Peyer's patch (tissue), 4 donors: ENCODE data around the gene LILRA1. TPM values are rescaled to one million over a fixed set of nuclear protein-coding genes. Genes with fewer than 3 reads are reported as not detected.
"Not testable (repeated sequence)": the region's sequence is repeated elsewhere in the genome, so short reads cannot be mapped to it uniquely, and the experiment has no call there.

ENCODE experiments used
- DNase-seq, 3 donors: peaks; one replicate each; pipeline ENCODE4 v3.0.0-alpha.2; 2017 to 2019
- H3K27ac ChIP-seq, 4 donors: fragments of 200-600 bp; sonication (generic); one replicate each; pipeline ENCODE4 v1.5.1; 2016 to 2019
- H3K27me3 ChIP-seq, 2 donors: fragments of 200-600 bp; sonication (generic); one replicate each; pipeline ENCODE4 v1.5.1; 2019
- H3K36me3 ChIP-seq, 3 donors: fragments of 200-600 bp; sonication (generic); one replicate each; pipeline ENCODE4 v1.5.1; 2016 to 2019
- H3K4me1 ChIP-seq, 4 donors: fragments of 200-600 bp; sonication (generic); one replicate each; pipeline ENCODE4 v1.5.1; 2016 to 2019
- H3K4me3 ChIP-seq, 4 donors: fragments of 200-600 bp; sonication (generic); 1 replicate in 3 of 4; 2 replicates in 1 of 4; pipeline ENCODE4 v1.5.1; 2016 to 2019; ENCODE audit warnings: mild to moderate bottlenecking in 1 of 4
- H3K9me3 ChIP-seq, 4 donors: fragments of 200-600 bp; sonication (generic); one replicate each; pipeline ENCODE4 v1.5.1; 2016 to 2019; ENCODE audit warnings: mild to moderate bottlenecking in 1 of 4
- POLR2A ChIP-seq, 2 donors: fragments of 450-650 bp; IDR thresholded peaks; one replicate each; pipeline ENCODE4 v1.5.1; 2017; ENCODE audit warnings: antibody characterized with exemption in 2 of 2, mild to moderate bottlenecking in 2 of 2, moderate library complexity in 2 of 2
- total RNA-seq, 4 donors: library from RNA; depleted of rRNA; stranded (reverse); fragments of >200 nt; gene quantifications; one replicate each; pipeline ENCODE4 v1.1.0, GENCODE V29; 2016
- TF ChIP-seq, protein P1 (sequence below), 6 experiments: fragments of 450-650 bp in 4 of 6; fragments of 200-600 bp in 2 of 6; sonication (generic) in 1 of 6; IDR thresholded peaks; one replicate each; pipeline ENCODE4 v1.5.1; 2017 to 2019; ENCODE audit warnings: antibody characterized with exemption in 6 of 6, mild to moderate bottlenecking in 3 of 6, moderate library complexity in 1 of 6

LILRA1 gene
- total RNA-seq, 4 donors from 2014 or later, result not detected

DNA sequence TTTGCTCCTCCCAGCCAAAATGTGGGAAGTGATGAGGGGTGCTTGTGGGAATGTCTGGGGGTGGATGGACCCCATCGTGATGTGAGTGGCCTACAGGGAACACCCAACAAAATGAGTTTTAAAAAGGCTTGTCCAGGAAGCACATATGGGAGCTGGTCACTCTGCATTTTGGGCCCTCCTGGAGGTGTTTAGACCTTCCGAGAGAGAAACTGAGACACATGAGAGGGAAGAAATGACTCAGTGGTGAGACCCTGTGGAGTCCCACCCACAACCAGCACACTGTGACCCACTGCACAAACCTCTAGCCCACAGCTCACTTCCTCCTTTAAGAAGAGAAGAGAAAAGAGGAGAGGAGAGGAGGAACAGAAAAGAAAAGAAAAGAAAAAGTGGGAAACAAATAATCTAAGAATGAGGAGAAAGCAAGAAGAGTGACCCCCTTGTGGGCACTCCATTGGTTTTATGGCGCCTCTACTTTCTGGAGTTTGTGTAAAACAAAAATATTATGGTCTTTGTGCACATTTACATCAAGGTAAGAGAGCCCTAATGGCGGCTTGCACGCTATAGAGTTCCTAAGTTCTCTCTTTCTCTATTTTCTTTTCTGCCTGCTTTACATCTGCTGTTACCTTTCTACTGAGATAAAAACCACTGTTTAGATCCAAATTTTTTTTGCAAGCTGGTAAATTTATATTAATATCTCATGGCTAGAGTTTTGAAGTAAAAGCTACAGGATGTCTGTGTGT is 23.6 kb downstream of the LILRA1 start:
- peaks cover 0 to 5% (median 0%) of the 10 kb centered on the region in 4 donors for H3K4me1 ChIP-seq
- no peaks in the 10 kb centered on the region for H3K27me3 ChIP-seq
- DNase-seq, result peak in 2 of 3 donors; percentile 40 to 61
- TF ChIP-seq, protein P1, sequence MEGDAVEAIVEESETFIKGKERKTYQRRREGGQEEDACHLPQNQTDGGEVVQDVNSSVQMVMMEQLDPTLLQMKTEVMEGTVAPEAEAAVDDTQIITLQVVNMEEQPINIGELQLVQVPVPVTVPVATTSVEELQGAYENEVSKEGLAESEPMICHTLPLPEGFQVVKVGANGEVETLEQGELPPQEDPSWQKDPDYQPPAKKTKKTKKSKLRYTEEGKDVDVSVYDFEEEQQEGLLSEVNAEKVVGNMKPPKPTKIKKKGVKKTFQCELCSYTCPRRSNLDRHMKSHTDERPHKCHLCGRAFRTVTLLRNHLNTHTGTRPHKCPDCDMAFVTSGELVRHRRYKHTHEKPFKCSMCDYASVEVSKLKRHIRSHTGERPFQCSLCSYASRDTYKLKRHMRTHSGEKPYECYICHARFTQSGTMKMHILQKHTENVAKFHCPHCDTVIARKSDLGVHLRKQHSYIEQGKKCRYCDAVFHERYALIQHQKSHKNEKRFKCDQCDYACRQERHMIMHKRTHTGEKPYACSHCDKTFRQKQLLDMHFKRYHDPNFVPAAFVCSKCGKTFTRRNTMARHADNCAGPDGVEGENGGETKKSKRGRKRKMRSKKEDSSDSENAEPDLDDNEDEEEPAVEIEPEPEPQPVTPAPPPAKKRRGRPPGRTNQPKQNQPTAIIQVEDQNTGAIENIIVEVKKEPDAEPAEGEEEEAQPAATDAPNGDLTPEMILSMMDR (IDR thresholded peaks at IDR 0.05), result no peak
- TF ChIP-seq POLR2A (IDR thresholded peaks at IDR 0.05), result no peak
- peak overlapping the region in 3 of 4 donors; percentile 7 to 20 (median 17) for H3K4me3 ChIP-seq
- H3K36me3 ChIP-seq, result no peaks in the 10 kb centered on the region
- no peaks in the 10 kb centered on the region for H3K9me3 ChIP-seq
- H3K27ac ChIP-seq, result peak overlapping the region in 2 of 4 donors; percentile 55 to 61

DNA sequence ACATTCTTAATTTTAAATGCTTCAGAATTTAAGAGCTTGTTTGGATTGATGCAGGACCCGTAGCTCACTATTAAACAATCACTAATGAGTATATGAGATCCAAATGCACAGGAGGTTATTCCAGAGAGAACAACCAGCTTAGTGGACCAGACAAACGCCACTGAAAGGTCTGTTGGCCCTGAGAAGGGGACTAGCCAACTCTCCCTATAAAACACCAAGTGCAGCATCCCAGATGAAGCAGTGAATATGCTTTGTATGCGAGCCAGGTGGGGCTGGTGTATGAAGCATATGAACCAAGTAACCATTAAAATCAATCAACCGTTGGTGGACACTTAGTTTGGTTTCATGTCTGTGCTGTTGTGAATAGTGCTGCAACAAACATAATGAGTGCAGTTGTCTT is 27.0 kb downstream of the LILRA1 start:
- no peak for DNase-seq
- Histone ChIP-seq H3K36me3 (no peaks in the 10 kb centered on the region), H3K27me3 (no peaks in the 10 kb centered on the region), H3K27ac (peak overlapping the region in 1 of 4 donors; percentile 5), H3K4me3 (no peak overlapping the region), H3K4me1 (peaks cover 0 to 5% (median 0%) of the 10 kb centered on the region in 4 donors), H3K9me3 (no peaks in the 10 kb centered on the region)
- TF ChIP-seq, protein P1 (IDR thresholded peaks at IDR 0.05), result no peak
- no peak for TF ChIP-seq POLR2A (IDR thresholded peaks at IDR 0.05)

DNA sequence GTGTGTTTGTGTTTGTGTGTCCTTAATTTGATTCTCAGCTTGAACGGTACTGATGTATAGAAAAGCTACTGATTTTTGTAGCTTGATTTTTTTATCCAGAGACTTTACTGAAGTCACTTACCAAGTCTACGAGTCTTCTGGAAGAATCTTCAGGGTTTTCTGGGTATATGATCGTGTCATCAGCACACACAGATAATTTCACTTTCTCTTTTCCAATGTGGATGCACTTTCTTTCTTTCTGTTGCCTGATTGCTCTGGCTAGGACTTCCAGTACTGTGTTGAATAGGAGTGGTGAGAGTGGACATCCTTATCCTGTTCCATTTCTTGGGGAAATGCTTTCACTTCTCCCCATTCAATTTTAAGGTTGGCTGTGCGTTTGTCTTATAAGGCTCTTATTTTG is 29.0 kb downstream of the LILRA1 start:
- H3K9me3 ChIP-seq, result no peaks in the 10 kb centered on the region
- no peak for DNase-seq
- H3K27ac ChIP-seq, result peak overlapping the region in 2 of 4 donors; percentile 8 to 54
- no peaks in the 10 kb centered on the region for H3K36me3 ChIP-seq
- no peak overlapping the region for H3K4me3 ChIP-seq
- no peaks in the 10 kb centered on the region for H3K27me3 ChIP-seq
- peaks cover 0 to 5% (median 0%) of the 10 kb centered on the region in 4 donors for H3K4me1 ChIP-seq
- no peak for TF ChIP-seq POLR2A (IDR thresholded peaks at IDR 0.05)
- TF ChIP-seq, protein P1 (IDR thresholded peaks at IDR 0.05), result no peak

DNA sequence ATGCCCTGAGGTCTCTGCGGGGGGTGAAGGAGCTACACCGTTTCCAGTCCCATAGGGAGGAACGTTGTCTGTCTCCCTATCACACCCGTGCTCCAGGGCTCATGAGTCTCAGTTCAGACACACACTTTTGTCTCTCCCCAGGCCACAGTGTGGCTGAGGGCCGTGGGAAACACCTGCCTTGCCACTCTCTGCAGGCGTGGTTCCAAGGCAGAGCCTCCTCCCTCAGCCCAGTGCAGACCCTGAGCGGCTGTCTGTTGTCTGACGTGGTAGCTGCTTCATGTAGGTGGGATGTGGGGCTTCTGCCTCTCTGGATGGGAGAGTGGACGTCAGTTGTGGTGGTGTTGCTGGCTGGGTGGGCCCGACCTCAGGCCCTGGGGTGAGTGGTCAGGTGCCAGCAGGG is 30.8 kb downstream of the LILRA1 start:
- not testable (repeated sequence) for H3K36me3 ChIP-seq, DNase-seq
- peak overlapping the region in 2 of 4 donors; percentile 72 to 76 for H3K27ac ChIP-seq

DNA sequence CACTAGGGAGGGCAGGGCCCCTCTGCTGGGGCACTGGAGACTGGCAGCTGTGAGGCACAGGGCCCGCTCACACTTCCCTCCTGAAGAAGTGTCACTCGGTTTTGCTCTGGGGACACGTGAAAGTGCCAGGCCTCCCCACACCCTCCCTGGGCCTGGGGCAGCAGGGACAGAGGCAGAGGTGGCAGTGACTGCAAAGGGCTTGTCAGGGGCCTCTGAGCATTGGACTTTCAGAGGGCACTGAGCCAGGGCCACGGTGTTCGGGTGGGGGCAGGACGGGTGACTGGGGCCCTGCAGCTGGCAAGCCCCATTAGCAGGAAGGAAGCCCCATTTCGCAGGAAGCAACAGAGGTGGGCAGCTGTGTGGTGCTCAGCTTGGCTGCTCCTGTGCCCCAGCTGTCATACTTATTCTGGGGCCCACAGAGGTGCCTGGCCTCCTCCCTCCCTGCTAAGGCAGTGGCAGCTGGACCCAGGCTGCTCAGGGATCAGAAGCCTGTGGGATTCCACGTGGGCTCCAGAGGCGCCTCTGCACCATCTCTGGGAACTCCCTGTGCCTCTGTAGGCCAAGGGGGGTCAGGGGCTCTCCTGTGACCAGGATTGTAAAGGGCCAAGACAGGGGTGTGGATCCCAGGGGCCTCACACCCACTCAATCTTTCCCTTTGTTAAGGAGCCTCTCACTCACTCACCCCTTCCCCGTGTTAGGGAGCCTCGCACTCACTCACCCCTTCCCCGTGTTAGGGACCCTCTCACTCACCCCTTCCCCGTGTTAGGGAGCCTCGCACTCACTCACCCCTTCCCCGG is 31.7 kb downstream of the LILRA1 start:
- peak in 1 of 3 donors; percentile 66 for DNase-seq
- H3K27me3 ChIP-seq, H3K4me3 ChIP-seq, H3K36me3 ChIP-seq, H3K4me1 ChIP-seq, H3K9me3 ChIP-seq: not testable (repeated sequence)
- H3K27ac ChIP-seq, result peak overlapping the region in 2 of 4 donors; percentile 72 to 76

More for the DNA sequence above, 30.8 kb downstream of the LILRA1 start:
- H3K4me1 ChIP-seq, H3K9me3 ChIP-seq, H3K27me3 ChIP-seq, H3K4me3 ChIP-seq: not testable (repeated sequence)

DNA sequence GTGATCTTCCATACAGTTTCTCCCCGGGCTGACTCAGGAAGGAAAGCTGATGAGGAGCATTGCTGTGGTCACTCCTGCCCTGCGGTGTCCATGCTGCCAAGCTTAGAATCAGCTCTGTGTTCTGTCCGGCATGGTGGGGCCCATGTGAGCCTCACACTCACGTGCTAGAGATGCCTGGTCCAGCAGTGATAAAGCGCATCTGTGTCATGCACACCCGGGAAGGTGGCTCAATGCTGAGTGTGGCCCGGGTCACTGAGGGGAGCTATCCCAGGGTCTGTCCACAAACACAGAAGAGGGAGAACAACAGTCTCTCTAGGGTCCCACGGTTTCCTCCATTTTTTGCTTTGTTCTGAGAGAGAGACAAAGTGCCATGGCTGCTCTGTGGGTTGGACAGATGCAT is 33.3 kb downstream of the LILRA1 start:
- H3K36me3 ChIP-seq, result no peaks in the 10 kb centered on the region
- H3K4me1 ChIP-seq, result peaks cover 0 to 2% (median 0%) of the 10 kb centered on the region in 4 donors
- H3K27me3 ChIP-seq, result no peaks in the 10 kb centered on the region
- no peak for DNase-seq
- TF ChIP-seq POLR2A (IDR thresholded peaks at IDR 0.05), result no peak
- TF ChIP-seq, protein P1 (IDR thresholded peaks at IDR 0.05), result no peak
- H3K4me3 ChIP-seq, result no peak overlapping the region
- H3K9me3 ChIP-seq, result no peaks in the 10 kb centered on the region
- no peak overlapping the region for H3K27ac ChIP-seq

DNA sequence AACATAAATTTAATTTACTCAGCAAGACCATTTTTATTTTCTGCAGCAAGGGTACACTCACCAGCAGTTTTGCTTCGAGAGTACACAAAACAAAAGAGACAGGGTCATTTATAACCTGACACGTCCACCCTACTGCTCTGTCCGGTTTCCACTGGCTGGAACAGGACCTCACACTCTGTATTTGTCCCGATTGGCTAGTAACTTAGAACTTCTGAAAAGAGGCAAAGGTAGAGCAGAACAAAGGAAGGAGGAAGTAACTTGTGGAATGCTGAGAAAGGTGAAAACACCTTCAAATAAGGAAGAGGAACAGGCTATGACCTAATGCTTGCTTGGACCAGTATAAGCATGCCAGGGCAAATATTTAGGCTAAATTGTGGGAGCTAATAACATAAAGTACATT is 34.5 kb downstream of the LILRA1 start:
- not testable (repeated sequence) for H3K9me3 ChIP-seq, H3K36me3 ChIP-seq, H3K4me3 ChIP-seq, H3K27ac ChIP-seq, H3K27me3 ChIP-seq, DNase-seq, H3K4me1 ChIP-seq

DNA sequence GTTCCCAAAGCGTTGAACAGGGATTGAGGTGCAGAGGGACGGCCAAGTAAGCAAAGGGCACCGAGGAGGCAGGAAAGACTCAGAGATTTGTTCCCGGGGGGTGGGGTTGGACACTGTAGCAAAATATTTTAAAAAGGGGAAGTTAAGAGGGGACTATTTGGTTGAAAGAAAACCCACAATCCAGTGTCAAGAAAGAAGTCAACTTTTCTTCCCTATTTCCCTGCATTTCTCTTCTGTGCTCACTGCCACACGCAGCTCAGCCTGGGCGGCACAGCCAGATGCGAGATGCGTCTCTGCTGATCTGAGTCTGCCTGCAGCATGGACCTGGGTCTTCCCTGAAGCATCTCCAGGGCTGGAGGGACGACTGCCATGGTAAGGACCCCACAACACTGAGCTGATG is 36.8 kb downstream of the LILRA1 start, which contains the start of gene LILRB1:
Gene LILRB1, plus strand, starts transcription at position 223 of the 400 bp plus-strand sequence. CDS start 590 bp downstream, outside the sequence.
- not testable (repeated sequence) for H3K9me3 ChIP-seq, H3K36me3 ChIP-seq, H3K4me1 ChIP-seq, DNase-seq, H3K4me3 ChIP-seq, H3K27ac ChIP-seq, H3K27me3 ChIP-seq
